Activated CD4-positive, CD25-positive, alpha-beta regulatory T cell treated with anti-CD3 and anti-CD28 coated beads, Interleukin-2, amount 50 U/mL, for 24 hours (primary cell): ENCODE results near the gene RCSD1.

Experiments
- ATAC-seq, 2 donors: fragments of 150-1000 bp; cut with Tn5 transposase; one replicate each; pipeline ENCODE4 v1.10.0; 2021; ENCODE audit warnings: mild to moderate bottlenecking in 1 of 2, moderate library complexity in 1 of 2

The RCSD1 gene

GRCh38 chr1:167669209-167670124 lies 39.4 kb downstream of the RCSD1 start:
- ATAC-seq = no peak

GRCh38 chr1:167670563-167670962 lies 40.5 kb downstream of the RCSD1 start:
- ATAC-seq = no peak

GRCh38 chr1:167671727-167672511 lies 41.9 kb downstream of the RCSD1 start:
- no peak for ATAC-seq

- no peak for ATAC-seq
Observed at GRCh38 chr1:167672831-167673230, 42.8 kb downstream of the RCSD1 start.

- ATAC-seq = peak; percentile 82
Observed at GRCh38 chr1:167673265-167673664, 43.2 kb downstream of the RCSD1 start.

GRCh38 chr1:167674156-167674555 lies 44.1 kb downstream of the RCSD1 start:
- ATAC-seq = no peak

GRCh38 chr1:167675440-167675839 lies 45.4 kb downstream of the RCSD1 start:
- no peak for ATAC-seq

- ATAC-seq = peak in 1 of 2 donors; percentile 39
Observed at GRCh38 chr1:167676205-167676915, 46.3 kb downstream of the RCSD1 start.

- ATAC-seq = peak in 1 of 2 donors; percentile 22
Observed at GRCh38 chr1:167676916-167677848, 47.1 kb downstream of the RCSD1 start.

- ATAC-seq = no peak
Observed at GRCh38 chr1:167678422-167678821, 48.4 kb downstream of the RCSD1 start.

GRCh38 chr1:167678838-167679237 lies 48.8 kb downstream of the RCSD1 start:
- no peak for ATAC-seq

DNA sequence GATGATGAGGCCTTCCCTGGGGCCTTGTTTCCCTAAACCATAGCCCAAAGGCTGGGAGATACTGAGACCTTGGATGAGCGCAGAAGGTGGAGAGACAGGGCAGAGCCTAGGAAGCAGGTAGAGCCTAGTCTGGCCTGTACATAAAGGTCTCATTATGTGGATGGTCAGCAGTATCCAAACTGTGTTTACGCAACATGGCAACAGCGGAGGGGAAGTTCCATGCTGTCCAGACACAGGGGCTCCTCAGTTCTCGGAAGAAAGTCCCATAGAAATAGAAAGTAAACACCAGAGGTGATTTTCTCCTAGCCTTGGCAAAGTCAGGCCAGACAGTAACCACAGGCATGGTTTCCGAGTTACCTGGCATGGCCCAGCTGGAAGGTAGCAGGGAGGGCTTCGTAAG lies 49.7 kb downstream of the RCSD1 start:
- no peak for ATAC-seq

- no peak for ATAC-seq
Observed at GRCh38 chr1:167681024-167681423, 51.0 kb downstream of the RCSD1 start.

- no peak for ATAC-seq
Observed at GRCh38 chr1:167681451-167682098, 51.5 kb downstream of the RCSD1 start.

DNA sequence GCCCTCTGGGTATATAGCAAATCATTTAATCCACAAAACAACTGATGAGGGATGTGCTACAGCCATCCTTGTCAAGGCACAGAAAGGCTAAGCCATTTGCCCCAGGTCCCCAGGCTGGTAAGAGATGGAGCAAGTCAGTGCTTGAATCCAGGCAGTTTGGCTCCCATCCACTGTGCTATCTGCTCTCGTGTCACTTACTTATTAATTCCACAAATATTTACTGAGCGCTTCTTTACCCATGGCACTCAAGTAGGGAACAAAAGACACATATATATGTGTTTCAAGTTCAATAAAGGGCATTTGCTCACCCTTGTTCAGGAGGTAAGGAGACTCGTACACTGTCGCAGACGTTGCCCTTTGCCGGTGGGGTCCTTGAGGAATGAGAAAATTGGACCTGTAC lies 53.2 kb downstream of the RCSD1 start:
- ATAC-seq = no peak

DNA sequence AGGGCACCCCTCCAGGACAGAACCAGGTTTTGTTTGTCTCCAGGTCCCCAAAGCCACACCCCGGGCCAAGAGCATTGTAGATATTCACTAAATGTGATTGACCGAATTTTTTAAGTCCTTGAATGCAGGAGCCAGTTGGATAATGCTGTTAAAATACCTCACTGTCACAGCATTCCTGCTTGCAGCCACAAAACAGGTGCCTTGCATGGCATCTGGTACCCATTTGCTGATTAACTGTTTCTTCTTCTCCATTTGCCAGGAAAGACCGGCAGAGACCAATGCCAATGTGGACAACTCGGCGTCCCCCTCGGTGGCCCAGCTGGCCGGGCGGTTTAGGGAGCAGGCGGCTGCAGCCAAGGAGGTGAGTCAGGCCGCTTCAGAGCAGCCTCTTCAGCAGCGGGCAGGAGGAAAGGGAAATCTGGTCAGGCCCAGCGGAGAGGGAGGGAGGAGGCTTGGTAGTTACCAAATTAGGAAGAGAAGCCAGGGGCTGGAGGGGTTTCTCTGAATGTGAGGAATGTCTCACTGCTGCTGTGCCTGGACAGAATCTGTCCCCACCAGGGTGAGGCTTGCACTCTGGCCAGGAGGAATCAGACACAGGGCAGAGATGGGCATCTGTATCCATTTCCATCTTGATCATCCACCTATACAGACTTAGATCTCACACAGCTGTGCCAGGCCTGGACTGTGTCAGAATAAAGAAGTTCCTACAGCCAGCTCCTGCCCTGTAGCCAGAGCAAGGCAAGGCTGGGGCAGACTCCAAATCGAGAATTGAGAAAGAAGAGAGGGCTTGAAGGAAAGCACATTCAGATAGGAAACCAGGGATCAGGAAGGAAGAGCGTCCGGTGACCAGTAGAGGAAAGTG lies 53.8 kb downstream of the RCSD1 start:
- ATAC-seq = no peak

GRCh38 chr1:167685844-167686243 lies 55.8 kb downstream of the RCSD1 start:
- ATAC-seq = no peak

DNA sequence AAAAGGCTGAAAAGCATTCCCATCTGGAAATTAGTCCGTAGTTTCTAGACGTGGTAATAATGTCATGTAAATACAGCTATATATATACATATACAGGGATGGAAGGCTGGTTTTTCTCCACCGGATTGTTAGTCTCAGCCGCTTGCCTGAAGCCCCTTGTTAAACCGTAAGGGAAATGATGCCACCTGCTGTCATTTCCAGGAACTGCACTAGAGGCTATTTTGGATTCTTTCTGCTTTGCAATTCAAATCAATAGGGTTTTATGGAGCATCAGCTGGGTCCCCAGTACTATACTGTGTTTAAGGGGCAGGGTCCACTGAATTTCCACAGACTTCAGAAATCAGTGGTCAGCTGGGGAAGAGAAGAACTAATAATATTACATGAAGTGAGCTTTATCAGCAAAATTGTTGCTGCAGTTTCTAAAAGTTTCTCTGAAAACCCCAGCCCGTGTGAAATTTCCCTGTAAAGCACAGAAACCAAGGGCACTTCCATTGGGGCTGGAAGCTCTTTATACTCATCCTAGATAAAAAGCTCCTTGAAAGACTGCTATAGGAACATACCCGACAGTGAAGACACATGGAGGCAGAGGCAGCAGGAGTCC lies 58.0 kb downstream of the RCSD1 start:
- peak; percentile 63 to 66 for ATAC-seq

DNA sequence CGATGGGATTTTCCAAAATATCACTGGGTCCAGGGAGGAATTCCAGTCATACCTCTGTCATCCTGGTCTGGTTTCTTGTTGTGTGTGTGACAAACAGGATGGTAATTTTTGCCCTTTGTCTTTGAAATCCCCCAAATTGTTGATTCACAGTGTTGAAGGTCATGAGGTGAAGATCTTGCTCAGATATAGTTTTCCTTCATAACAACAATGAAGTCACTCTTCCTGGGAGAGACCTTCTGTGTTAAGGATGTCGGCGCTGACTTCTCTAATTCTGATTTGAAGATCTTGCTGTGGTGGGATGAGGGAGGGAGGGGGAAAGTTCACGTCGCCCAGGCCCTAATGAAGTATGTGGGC lies 59.5 kb downstream of the RCSD1 start:
- peak in 1 of 2 donors; percentile 46 for ATAC-seq

- ATAC-seq = no peak
Observed at GRCh38 chr1:167690053-167690452, 60.0 kb downstream of the RCSD1 start.
